Liver (tissue), 9 donors: ENCODE measurements around the gene HACD2. TPM values are rescaled to one million over a fixed set of nuclear protein-coding genes. Genes with fewer than 3 reads are reported as not detected.

Source experiments
- DNase-seq: peaks from one replicate; pipeline ENCODE4 v3.0.0-alpha.2; 2017; ENCODE audit warnings: low spot score
- H3K27ac ChIP-seq, 2 donors: one replicate each; pipeline ENCODE4 v1.7.0; 2013; ENCODE audit warnings: inconsistent platforms in 2 of 2, low read length in 2 of 2, control low read depth in 1 of 2, low read depth in 1 of 2, mild to moderate bottlenecking in 1 of 2
- H3K27me3 ChIP-seq, 4 donors: one replicate each; pipeline versions ENCODE4 v1.6.1 to v1.7.0; 2013; ENCODE audit warnings: low read length in 3 of 4, inconsistent platforms in 1 of 4, mild to moderate bottlenecking in 1 of 4, moderate library complexity in 1 of 4; ENCODE audit not compliant: control insufficient read depth in 4 of 4, insufficient read depth in 4 of 4
- H3K36me3 ChIP-seq, 4 donors: one replicate each; pipeline versions ENCODE4 v1.6.1 to v1.7.0; 2013; ENCODE audit warnings: low read length in 3 of 4, mild to moderate bottlenecking in 3 of 4, low read depth in 1 of 4, moderate library complexity in 1 of 4; ENCODE audit not compliant: control insufficient read depth in 4 of 4, insufficient read depth in 3 of 4
- H3K4me1 ChIP-seq, 4 donors: one replicate each; pipeline versions ENCODE4 v1.6.1 to v1.7.0; 2013; ENCODE audit warnings: low read length in 3 of 4, mild to moderate bottlenecking in 3 of 4, moderate library complexity in 1 of 4; ENCODE audit not compliant: control insufficient read depth in 4 of 4, insufficient read depth in 4 of 4
- H3K4me3 ChIP-seq, 3 donors: one replicate each; pipeline versions ENCODE4 v1.6.1 to v1.7.0; 2013; ENCODE audit warnings: low read length in 3 of 3, control low read depth in 1 of 3, low read depth in 1 of 3, mild to moderate bottlenecking in 1 of 3
- H3K9ac ChIP-seq, 2 donors: one replicate each; pipeline ENCODE4 v1.7.0; 2013; ENCODE audit warnings: low read length in 2 of 2, mild to moderate bottlenecking in 2 of 2, moderate library complexity in 2 of 2, control low read depth in 1 of 2, low read depth in 1 of 2
- H3K9me3 ChIP-seq, 4 donors: one replicate each; pipeline versions ENCODE4 v1.6.1 to v1.7.0; 2013; ENCODE audit warnings: low read length in 3 of 4; ENCODE audit not compliant: control insufficient read depth in 4 of 4
- ATF3 ChIP-seq: IDR thresholded peaks from 2 replicates; pipeline ENCODE4 v1.6.1; 2016; ENCODE audit warnings: antibody characterized with exemption
- EGR1 ChIP-seq, 2 donors: IDR thresholded peaks; 2 replicates each; pipeline ENCODE4 v1.6.1; 2016 to 2018; ENCODE audit warnings: antibody characterized with exemption in 2 of 2, low read depth in 2 of 2
- FOXA2 ChIP-seq: IDR thresholded peaks from 2 replicates; pipeline ENCODE4 v1.6.1; 2016; ENCODE audit warnings: antibody characterized with exemption
- GABPA ChIP-seq, 2 donors: IDR thresholded peaks in 1 of 2; conservative IDR thresholded peaks in 1 of 2; 2 replicates each; pipeline ENCODE4 v1.6.1; 2016; ENCODE audit warnings: antibody characterized with exemption in 2 of 2, mild to moderate bottlenecking in 1 of 2, moderate library complexity in 1 of 2
- HNF4A ChIP-seq, 2 donors: conservative IDR thresholded peaks; 2 replicates each; pipeline ENCODE4 v1.6.1; 2016; ENCODE audit warnings: antibody characterized with exemption in 2 of 2, mild to moderate bottlenecking in 2 of 2
- HNF4G ChIP-seq: IDR thresholded peaks from 2 replicates; pipeline ENCODE4 v1.6.1; 2016; ENCODE audit warnings: antibody characterized with exemption
- JUND ChIP-seq, 2 donors: IDR thresholded peaks; 2 replicates each; pipeline ENCODE4 v1.6.1; 2016; ENCODE audit warnings: antibody characterized with exemption in 2 of 2
- MAX ChIP-seq: IDR thresholded peaks from 2 replicates; pipeline ENCODE4 v1.6.1; 2016; ENCODE audit warnings: antibody characterized with exemption
- NR2F2 ChIP-seq: IDR thresholded peaks from 2 replicates; pipeline ENCODE4 v1.6.1; 2016; ENCODE audit warnings: antibody characterized with exemption
- RAD21 ChIP-seq, 2 donors: IDR thresholded peaks; 2 replicates each; pipeline ENCODE4 v1.6.1; 2016; ENCODE audit warnings: antibody characterized with exemption in 2 of 2, mild to moderate bottlenecking in 2 of 2
- REST ChIP-seq: IDR thresholded peaks from 2 replicates; pipeline ENCODE4 v1.6.1; 2016; ENCODE audit warnings: antibody characterized with exemption, mild to moderate bottlenecking
- RXRA ChIP-seq, 2 donors: IDR thresholded peaks; 2 replicates each; pipeline ENCODE4 v1.6.1; 2017 to 2018; ENCODE audit warnings: antibody characterized with exemption in 2 of 2, mild to moderate bottlenecking in 1 of 2
- SP1 ChIP-seq: IDR thresholded peaks from 2 replicates; pipeline ENCODE4 v1.6.1; 2018; ENCODE audit warnings: antibody characterized with exemption, mild to moderate bottlenecking
- YY1 ChIP-seq: IDR thresholded peaks from 2 replicates; pipeline ENCODE4 v1.6.1; 2016; ENCODE audit warnings: antibody characterized with exemption, mild to moderate bottlenecking
- ZBTB33 ChIP-seq: IDR thresholded peaks from 2 replicates; pipeline ENCODE4 v1.6.1; 2016; ENCODE audit warnings: antibody characterized with exemption
- WGBS: extraction: QIAGEN DNeasy Blood & Tissue Kit; methylation state at CpG from one replicate; pipeline ENCODE4 v1.1.7; 2013; 5-methylcytosine and 5-hydroxymethylcytosine counted together
- polyA plus RNA-seq, 2 donors: library from polyadenylated mRNA; stranded (reverse) in 1 of 2; unstranded in 1 of 2; fragments of 200-250 nt in 1 of 2; fragments of >200 nt in 1 of 2; fragmentation: Nextera tagmentation in 1 of 2; extraction: Ambion mirVana in 1 of 2; gene quantifications; one replicate each; pipeline versions ENCODE4 v1.2.1 to v1.2.3, GENCODE V29; 2013 to 2015
- total RNA-seq, 2 donors: library from RNA; depleted of rRNA; stranded (reverse); fragments of >200 nt; gene quantifications; one replicate each; pipeline ENCODE4 v1.2.3, GENCODE V29; 2014
- donor health status: healthy.
- donor health status: healthy.
- donor health status: healthy.
- donor health status: healthy.
- donor health status: healthy.

HACD2 gene
- total and polyA plus RNA-seq, 4 donors: 14.8 to 45.2 (median 25.2) TPM

- no peak for TF ChIP-seq FOXA2
- no peak for TF ChIP-seq GABPA (IDR thresholded peaks at IDR 0.05 in 1 of 2, conservative IDR thresholded peaks at IDR 0.05 in 1 of 2)
- TF ChIP-seq RAD21 (IDR thresholded peaks at IDR 0.05): no peak
- no peak for TF ChIP-seq RXRA (IDR thresholded peaks at IDR 0.05)
- TF ChIP-seq MAX: no peak
- no peak for TF ChIP-seq REST
- no peak for TF ChIP-seq ATF3
- no peak for TF ChIP-seq NR2F2
These were observed 140.8 kb downstream of the HACD2 start (continued) for GRCh38 chr3:123444023-123444422.

- TF ChIP-seq ZBTB33: no peak
- no peak for TF ChIP-seq HNF4G
- TF ChIP-seq JUND (IDR thresholded peaks at IDR 0.05): no peak
- no peak for TF ChIP-seq EGR1 (IDR thresholded peaks at IDR 0.05; ENCODE audit: low read depth in 2 of 2)
- no peak for TF ChIP-seq NR2F2
- TF ChIP-seq HNF4A (conservative IDR thresholded peaks at IDR 0.05): no peak
- no peak for TF ChIP-seq REST
- no peak for TF ChIP-seq YY1
- no peak for TF ChIP-seq MAX
- TF ChIP-seq GABPA (IDR thresholded peaks at IDR 0.05 in 1 of 2, conservative IDR thresholded peaks at IDR 0.05 in 1 of 2): no peak
- no peak for TF ChIP-seq SP1
- Histone ChIP-seq H3K4me1 (peaks cover 0 to 2% (median 0%) of the 10 kb centered on the region in 4 donors), H3K36me3 (no peaks in the 10 kb centered on the region), H3K9ac (no peak overlapping the region), H3K27me3 (no peaks in the 10 kb centered on the region), H3K27ac (no peak overlapping the region), H3K4me3 (no peak overlapping the region), H3K9me3 (no peaks in the 10 kb centered on the region)
- DNase-seq: no peak
- 89% methylated on average over 7 of the region's 7 CpGs for WGBS
These were observed 141.9 kb downstream of the HACD2 start for GRCh38 chr3:123442908-123443307.
